C4-2B (cell line): Measurements from ENCODE around the gene BAHD1.
A peak's percentile ranks its signal among the peaks of the same experiment; 100 is the strongest.

ENCODE experiments used
- H3K27ac ChIP-seq: fragments of 450-650 bp; 2 replicates; pipeline ENCODE4 v1.5.1; 2017
- CTCF ChIP-seq: fragments of 450-650 bp; conservative IDR thresholded peaks from 2 replicates; pipeline ENCODE4 v1.5.1; 2017; ENCODE audit warnings: mild to moderate bottlenecking
- ZFX ChIP-seq: fragments of 450-650 bp; IDR thresholded peaks from 2 replicates; pipeline ENCODE4 v1.6.1; 2017

The BAHD1 gene

GRCh38 chr15:40508216-40508615, 67.5 kb downstream of the BAHD1 start:
- no peak overlapping the region for H3K27ac ChIP-seq
- no peak for TF ChIP-seq ZFX

GRCh38 chr15:40510201-40510600, 69.4 kb downstream of the BAHD1 start:
- TF ChIP-seq ZFX (no peak), CTCF (no peak)
- H3K27ac ChIP-seq = no peak overlapping the region

DNA sequence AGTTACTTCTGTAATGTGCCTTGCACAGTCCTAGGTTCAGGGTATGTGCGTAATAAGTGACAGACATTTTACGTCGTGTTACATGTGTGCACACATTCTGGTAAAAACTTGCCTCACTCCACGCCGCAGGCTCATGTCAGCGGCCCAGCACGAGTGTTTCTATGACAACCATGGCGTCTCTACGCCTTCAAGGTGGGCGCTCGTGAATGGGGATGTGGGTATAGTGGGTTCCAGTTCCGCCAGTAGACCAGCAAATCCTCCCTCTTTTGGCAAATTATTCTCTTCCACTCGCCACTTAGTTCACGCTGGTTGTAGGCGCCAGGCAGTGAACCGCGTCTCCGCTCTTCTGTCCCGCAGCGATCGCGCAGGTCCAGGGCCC, 70.3 kb downstream of the BAHD1 start:
- TF ChIP-seq ZFX = no peak
- no peak for TF ChIP-seq CTCF
- peak overlapping the region; percentile 71 for H3K27ac ChIP-seq

DNA sequence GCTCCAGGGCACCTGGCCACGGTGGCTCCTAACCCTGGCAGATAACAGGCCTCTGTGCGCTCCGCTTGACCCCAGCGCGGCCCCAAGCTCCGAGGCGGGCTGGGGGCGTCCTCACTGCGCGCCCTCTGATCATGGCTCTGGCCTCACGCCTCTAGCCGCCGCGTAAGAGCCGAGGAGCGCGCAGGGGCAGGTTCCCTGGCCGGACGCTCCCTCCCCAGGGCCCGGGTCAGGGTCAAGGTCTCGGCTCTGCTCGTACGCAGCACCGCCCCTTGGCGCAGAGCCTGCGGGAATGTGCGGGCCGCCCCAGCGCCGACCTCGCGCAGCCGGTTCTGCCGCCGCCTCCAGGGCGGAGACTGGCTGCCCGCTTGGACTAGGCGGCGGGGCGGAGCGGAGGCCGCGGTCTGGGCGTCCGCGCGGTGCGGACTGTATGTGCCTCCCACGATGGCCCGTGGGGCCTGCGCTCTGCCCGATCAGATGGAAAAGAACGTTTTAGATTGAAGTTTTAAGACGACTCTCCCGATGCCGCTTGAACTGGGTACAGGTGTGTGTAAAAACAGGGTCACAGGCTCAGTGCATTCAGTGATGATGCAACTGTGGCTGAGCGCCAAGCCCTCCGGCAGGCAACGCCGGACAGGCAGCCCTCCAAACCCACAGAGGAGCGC, 70.8 kb downstream of the BAHD1 start:
- H3K27ac ChIP-seq = peak overlapping the region; percentile 71

DNA sequence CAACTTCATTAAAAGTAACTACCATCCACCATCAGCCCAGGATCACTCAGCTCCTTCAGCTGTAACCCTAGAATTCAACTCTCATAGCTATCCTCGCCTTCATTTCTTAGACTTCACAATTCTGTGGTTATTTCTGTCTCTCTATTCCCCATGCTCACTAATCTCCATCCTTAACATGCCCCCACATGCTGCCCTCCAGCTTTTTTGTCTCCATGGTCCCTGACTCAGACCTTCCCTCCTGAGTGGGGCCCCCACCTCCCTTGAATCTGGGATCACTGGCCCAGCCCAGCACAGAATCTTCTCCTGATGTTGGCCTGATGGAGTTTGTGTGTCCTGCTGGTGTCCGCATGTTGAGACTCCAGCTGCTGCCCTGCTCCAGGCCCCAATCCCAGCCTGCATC, 71.7 kb downstream of the BAHD1 start:
- no peak for TF ChIP-seq CTCF
- TF ChIP-seq ZFX = no peak
- peak overlapping the region; percentile 71 for H3K27ac ChIP-seq

More for the DNA sequence above, 70.8 kb downstream of the BAHD1 start:
- peak; percentile 83 for TF ChIP-seq ZFX
- no peak for TF ChIP-seq CTCF

- H3K27ac ChIP-seq = no peak overlapping the region
- TF ChIP-seq ZFX (no peak), CTCF (no peak)
Measured at GRCh38 chr15:40513609-40514008, 72.9 kb downstream of the BAHD1 start.

DNA sequence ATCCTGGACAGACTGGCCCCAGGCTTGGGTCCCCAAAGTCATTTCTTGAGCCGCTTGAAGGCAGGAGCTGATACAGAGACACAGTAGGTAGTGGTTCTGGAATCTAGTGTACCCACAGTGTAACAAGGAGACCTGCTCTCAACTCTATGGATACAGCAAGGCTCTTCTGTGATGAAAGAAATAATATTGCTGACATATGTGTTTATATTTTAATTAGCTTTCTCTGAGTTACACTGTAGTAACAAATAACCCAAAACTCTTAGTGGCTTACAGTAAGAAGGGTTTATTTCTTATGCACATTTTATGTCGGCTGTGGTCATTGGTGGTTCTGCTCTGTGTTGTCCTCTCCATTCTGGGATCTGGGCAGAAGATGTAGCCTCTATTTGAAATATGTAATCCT, 75.6 kb downstream of the BAHD1 start:
- no peak for TF ChIP-seq CTCF
- no peak for TF ChIP-seq ZFX
- no peak overlapping the region for H3K27ac ChIP-seq
